HepG2 (cell line): Measurements from ENCODE around the gene EFCAB8. TPM values are rescaled to one million over a fixed set of nuclear protein-coding genes. Genes with fewer than 3 reads are reported as not detected.
A peak's percentile ranks its signal among the peaks of the same experiment; 100 is the strongest.

Experiments
- NFE2 ChIP-seq: sonication (generic); formaldehyde crosslinking; IDR thresholded peaks from 2 replicates; pipeline ENCODE4 v1.4.0; 2020; ENCODE audit warnings: missing genetic modification reagents
- RBAK ChIP-seq: sonication (generic); formaldehyde crosslinking; IDR thresholded peaks from 2 replicates; pipeline ENCODE4 v1.5.1; 2020; ENCODE audit warnings: mild to moderate bottlenecking, missing genetic modification reagents
- RFX1 ChIP-seq: fragments of 450-650 bp; IDR thresholded peaks from 2 replicates; pipeline ENCODE4 v1.6.1; 2017
- SRSF9 ChIP-seq: fragments of 200-400 bp; formaldehyde crosslinking; IDR thresholded peaks from 2 replicates; pipeline ENCODE4 v1.6.1; 2018; ENCODE audit warnings: borderline replicate concordance, mild to moderate bottlenecking, low read depth, low read length; ENCODE audit not compliant: insufficient read depth, poor library complexity, severe bottlenecking
- TCF7 ChIP-seq: sonication (generic); IDR thresholded peaks from 2 replicates; pipeline ENCODE4 v1.6.1; 2016; ENCODE audit warnings: antibody characterized with exemption, low read depth
- TGIF2 ChIP-seq: IDR thresholded peaks from 2 replicates; pipeline ENCODE4 v1.6.1; 2016; ENCODE audit warnings: control low read depth, missing compliant biosample characterization
- ZNF138 ChIP-seq: sonication (generic); formaldehyde crosslinking; IDR thresholded peaks from 2 replicates; pipeline ENCODE4 v1.5.0; 2020; ENCODE audit warnings: mild to moderate bottlenecking, low read depth, missing genetic modification reagents
- ZNF33B ChIP-seq: sonication (generic); formaldehyde crosslinking; IDR thresholded peaks from 2 replicates; pipeline ENCODE4 v1.5.1; 2020; ENCODE audit warnings: mild to moderate bottlenecking, missing genetic modification reagents
- ZNF350 ChIP-seq: sonication (generic); formaldehyde crosslinking; IDR thresholded peaks from 2 replicates; pipeline ENCODE4 v1.4.0; 2020; ENCODE audit warnings: mild to moderate bottlenecking, low read depth, missing genetic modification reagents, borderline replicate concordance
- ZNF678 ChIP-seq: sonication (generic); formaldehyde crosslinking; IDR thresholded peaks from 2 replicates; pipeline ENCODE4 v1.4.0; 2020; ENCODE audit warnings: mild to moderate bottlenecking, missing genetic modification reagents
- ZSCAN30 ChIP-seq: sonication (generic); formaldehyde crosslinking; IDR thresholded peaks from 2 replicates; pipeline ENCODE4 v1.5.0; 2020; ENCODE audit warnings: mild to moderate bottlenecking, missing genetic modification reagents
- polyA plus RNA-seq, 8 experiments: library from polyadenylated mRNA; depleted of rRNA in 3 of 8; stranded (reverse) in 7 of 8; unstranded in 1 of 8; fragments of >200 nt; fragmentation: Illumina TruSeq in 4 of 8; extraction: Trizol in 4 of 8; gene quantifications; 2 replicates each; pipeline versions ENCODE4 v1.2.1 to v1.2.3, GENCODE V29; 2011 to 2016; ENCODE audit warnings: low read depth in 4 of 8, missing spikeins in 1 of 8, mixed read lengths in 1 of 8; ENCODE audit not compliant: insufficient read depth in 1 of 8
- total RNA-seq, 5 experiments: library from RNA; depleted of rRNA; stranded (reverse); fragments of >200 nt; fragmentation: Illumina TruSeq; extraction: Trizol; gene quantifications; 2 replicates each; pipeline ENCODE4 v1.2.3, GENCODE V29; 2016; ENCODE audit warnings: low read depth in 1 of 5
- TF ChIP-seq, protein P1 (sequence below): sonication (generic); formaldehyde crosslinking; IDR thresholded peaks from 2 replicates; pipeline ENCODE4 v1.4.0; 2020; ENCODE audit warnings: mild to moderate bottlenecking, missing genetic modification reagents
- TF ChIP-seq, protein P2 (sequence below): sonication (generic); formaldehyde crosslinking; IDR thresholded peaks from 2 replicates; pipeline ENCODE4 v1.4.0; 2020; ENCODE audit warnings: mild to moderate bottlenecking, low read depth, missing genetic modification reagents
- TF ChIP-seq, protein P3 (sequence below): sonication (generic); formaldehyde crosslinking; IDR thresholded peaks from 2 replicates; pipeline ENCODE4 v1.4.0; 2020; ENCODE audit warnings: missing genetic modification reagents, borderline replicate concordance
- TF ChIP-seq, protein P4 (sequence below): sonication (generic); formaldehyde crosslinking; IDR thresholded peaks from 2 replicates; pipeline ENCODE4 v1.8.1; 2023; ENCODE audit warnings: mild to moderate bottlenecking, missing genetic modification reagents

Gene EFCAB8
- total and polyA plus RNA-seq, 2 of the 13 experiments (the other 11 are each of a cell fraction or from before 2014, with no cell fraction given) = 0.15 to 0.22 TPM

DNA sequence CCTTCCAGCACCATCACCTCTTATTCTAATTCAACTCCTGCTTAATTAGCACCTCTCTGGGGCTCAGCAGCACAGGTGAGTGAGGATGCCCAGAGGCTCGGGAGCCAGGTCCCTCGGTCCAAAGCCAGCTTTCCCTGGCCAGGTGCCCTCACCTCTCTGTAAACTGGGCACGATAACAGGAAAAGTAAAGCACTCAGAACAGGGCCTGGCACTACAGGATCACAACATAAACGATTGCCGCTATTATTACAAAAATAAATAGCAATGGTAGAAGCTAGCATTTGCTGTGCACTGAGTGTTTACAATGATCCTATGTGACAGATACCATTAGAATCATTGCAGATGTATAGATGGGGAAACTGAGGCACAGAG is 151.4 kb downstream of the EFCAB8 start (continued):
- TF ChIP-seq, protein P1, sequence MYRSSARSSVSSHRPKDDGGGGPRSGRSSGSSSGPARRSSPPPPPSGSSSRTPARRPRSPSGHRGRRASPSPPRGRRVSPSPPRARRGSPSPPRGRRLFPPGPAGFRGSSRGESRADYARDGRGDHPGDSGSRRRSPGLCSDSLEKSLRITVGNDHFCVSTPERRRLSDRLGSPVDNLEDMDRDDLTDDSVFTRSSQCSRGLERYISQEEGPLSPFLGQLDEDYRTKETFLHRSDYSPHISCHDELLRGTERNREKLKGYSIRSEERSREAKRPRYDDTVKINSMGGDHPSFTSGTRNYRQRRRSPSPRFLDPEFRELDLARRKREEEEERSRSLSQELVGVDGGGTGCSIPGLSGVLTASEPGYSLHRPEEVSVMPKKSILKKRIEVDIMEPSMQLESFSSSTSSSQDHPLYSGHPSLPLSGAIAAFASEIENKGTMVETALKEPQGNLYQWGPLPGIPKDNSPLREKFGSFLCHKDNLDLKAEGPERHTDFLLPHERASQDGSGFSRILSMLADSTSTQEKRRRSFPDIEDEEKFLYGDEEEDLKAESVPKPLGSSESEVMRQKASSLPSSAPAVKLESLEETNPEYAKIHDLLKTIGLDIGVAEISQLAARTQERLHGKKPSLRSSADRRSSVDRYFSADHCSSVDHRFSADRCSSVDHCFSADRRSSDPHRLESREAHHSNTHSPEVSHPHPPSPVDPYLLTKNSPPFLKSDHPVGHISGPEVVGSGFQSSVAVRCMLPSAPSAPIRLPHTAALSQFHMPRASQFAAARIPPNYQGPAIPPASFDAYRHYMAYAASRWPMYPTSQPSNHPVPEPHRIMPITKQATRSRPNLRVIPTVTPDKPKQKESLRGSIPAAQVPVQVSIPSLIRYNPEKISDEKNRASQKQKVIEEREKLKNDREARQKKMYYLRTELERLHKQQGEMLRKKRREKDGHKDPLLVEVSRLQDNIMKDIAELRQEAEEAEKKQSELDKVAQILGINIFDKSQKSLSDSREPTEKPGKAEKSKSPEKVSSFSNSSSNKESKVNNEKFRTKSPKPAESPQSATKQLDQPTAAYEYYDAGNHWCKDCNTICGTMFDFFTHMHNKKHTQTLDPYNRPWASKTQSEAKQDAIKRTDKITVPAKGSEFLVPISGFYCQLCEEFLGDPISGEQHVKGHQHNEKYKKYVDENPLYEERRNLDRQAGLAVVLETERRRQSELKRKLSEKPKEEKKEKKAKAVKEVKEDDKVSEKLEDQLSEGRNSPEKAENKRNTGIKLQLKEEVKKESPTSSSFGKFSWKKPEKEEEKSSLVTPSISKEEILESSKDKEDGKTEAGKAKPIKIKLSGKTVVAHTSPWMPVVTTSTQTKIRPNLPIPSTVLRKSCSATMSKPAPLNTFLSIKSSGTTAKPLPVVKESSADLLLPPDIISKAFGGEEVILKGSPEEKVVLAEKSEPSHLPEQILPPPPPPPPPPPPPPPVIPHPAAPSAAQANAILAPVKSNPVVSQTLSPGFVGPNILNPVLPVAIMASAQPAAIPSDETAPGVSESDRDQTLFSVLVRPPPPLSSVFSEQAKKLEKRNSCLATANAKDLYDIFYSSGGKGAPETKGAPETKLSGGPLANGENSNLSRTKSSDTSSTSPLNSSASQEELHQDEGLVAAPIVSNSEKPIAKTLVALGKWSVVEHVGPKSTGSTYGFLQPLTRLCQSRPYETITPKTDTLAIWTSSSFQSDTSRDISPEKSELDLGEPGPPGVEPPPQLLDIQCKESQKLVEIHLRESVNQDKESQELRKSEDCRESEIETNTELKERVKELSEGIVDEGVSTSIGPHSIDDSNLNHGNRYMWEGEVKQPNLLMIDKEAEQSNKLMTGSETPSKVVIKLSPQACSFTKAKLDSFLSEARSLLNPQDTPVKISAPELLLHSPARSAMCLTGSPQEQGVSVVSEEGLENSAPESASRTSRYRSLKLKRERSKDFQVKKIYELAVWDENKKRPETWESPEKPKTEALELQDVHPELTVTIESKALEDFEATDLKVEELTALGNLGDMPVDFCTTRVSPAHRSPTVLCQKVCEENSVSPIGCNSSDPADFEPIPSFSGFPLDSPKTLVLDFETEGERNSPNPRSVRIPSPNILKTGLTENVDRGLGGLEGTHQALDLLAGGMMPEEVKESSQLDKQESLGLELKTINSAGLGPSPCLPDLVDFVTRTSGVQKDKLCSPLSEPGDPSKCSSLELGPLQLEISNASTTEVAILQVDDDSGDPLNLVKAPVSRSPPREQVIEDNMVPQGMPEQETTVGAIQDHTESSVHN = no peak
- TF ChIP-seq ZNF33B = peak; percentile 8; the same call in 1 of the 2 replicates
- TF ChIP-seq, protein P2, sequence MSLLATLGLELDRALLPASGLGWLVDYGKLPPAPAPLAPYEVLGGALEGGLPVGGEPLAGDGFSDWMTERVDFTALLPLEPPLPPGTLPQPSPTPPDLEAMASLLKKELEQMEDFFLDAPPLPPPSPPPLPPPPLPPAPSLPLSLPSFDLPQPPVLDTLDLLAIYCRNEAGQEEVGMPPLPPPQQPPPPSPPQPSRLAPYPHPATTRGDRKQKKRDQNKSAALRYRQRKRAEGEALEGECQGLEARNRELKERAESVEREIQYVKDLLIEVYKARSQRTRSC (CRISPR knock-in tag) = 0 out of 2 replicates have a peak, but pooled peaks have one; percentile 3
- no peak; the same call in 1 of the 2 replicates for TF ChIP-seq TGIF2 (CRISPR knock-in tag)
- no peak for TF ChIP-seq TCF7
- no peak for TF ChIP-seq RBAK (CRISPR knock-in tag)
- TF ChIP-seq ZNF678 = no peak
- 0 out of 2 replicates have a peak, but pooled peaks have one; percentile 33 for TF ChIP-seq ZSCAN30 (CRISPR knock-in tag)
- TF ChIP-seq, protein P3, sequence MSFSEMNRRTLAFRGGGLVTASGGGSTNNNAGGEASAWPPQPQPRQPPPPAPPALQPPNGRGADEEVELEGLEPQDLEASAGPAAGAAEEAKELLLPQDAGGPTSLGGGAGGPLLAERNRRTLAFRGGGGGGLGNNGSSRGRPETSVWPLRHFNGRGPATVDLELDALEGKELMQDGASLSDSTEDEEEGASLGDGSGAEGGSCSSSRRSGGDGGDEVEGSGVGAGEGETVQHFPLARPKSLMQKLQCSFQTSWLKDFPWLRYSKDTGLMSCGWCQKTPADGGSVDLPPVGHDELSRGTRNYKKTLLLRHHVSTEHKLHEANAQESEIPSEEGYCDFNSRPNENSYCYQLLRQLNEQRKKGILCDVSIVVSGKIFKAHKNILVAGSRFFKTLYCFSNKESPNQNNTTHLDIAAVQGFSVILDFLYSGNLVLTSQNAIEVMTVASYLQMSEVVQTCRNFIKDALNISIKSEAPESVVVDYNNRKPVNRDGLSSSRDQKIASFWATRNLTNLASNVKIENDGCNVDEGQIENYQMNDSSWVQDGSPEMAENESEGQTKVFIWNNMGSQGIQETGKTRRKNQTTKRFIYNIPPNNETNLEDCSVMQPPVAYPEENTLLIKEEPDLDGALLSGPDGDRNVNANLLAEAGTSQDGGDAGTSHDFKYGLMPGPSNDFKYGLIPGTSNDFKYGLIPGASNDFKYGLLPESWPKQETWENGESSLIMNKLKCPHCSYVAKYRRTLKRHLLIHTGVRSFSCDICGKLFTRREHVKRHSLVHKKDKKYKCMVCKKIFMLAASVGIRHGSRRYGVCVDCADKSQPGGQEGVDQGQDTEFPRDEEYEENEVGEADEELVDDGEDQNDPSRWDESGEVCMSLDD (CRISPR knock-in tag) = no peak
- TF ChIP-seq ZNF138 (CRISPR knock-in tag) = peak; percentile 71; the same call in 1 of the 2 replicates
- no peak for TF ChIP-seq ZNF350 (CRISPR knock-in tag)
- TF ChIP-seq RFX1 = no peak
- TF ChIP-seq SRSF9 = no peak
- TF ChIP-seq NFE2 (CRISPR knock-in tag) = no peak
- TF ChIP-seq, protein P4, sequence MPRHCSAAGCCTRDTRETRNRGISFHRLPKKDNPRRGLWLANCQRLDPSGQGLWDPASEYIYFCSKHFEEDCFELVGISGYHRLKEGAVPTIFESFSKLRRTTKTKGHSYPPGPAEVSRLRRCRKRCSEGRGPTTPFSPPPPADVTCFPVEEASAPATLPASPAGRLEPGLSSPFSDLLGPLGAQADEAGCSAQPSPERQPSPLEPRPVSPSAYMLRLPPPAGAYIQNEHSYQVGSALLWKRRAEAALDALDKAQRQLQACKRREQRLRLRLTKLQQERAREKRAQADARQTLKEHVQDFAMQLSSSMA = 0 out of 2 replicates have a peak, but pooled peaks have one; percentile 10
